CD14-positive monocyte (primary cell): ENCODE data around the gene CACNA2D2. TPM values are rescaled to one million over a fixed set of nuclear protein-coding genes. Genes with fewer than 3 reads are reported as not detected.

Experiments
- DNase-seq, 3 donors: peaks; one replicate each; pipeline ENCODE4 v3.0.0-alpha.2; 2011 to 2022
- H2AFZ ChIP-seq: 2 replicates; pipeline ENCODE4 v1.6.0; 2012; ENCODE audit warnings: mild to moderate bottlenecking, low read depth, low read length, inconsistent platforms; ENCODE audit not compliant: insufficient read depth, poor library complexity, severe bottlenecking
- H3K27ac ChIP-seq, 2 donors: 1 replicate in 1 of 2; 2 replicates in 1 of 2; pipeline ENCODE4 v1.5.1; 2012 to 2013; ENCODE audit warnings: low read length in 2 of 2, control low read depth in 1 of 2, inconsistent platforms in 1 of 2, low read depth in 1 of 2, mild to moderate bottlenecking in 1 of 2
- H3K27me3 ChIP-seq, 2 donors: one replicate each; pipeline versions ENCODE4 v1.6.0 to v1.6.1; 2011 to 2013; ENCODE audit warnings: low read length in 2 of 2; ENCODE audit not compliant: control insufficient read depth in 2 of 2, insufficient read depth in 2 of 2
- H3K36me3 ChIP-seq, 2 donors: replicated peaks in 1 of 2; 1 replicate in 1 of 2; 2 replicates in 1 of 2; pipeline versions ENCODE4 v1.5.1 to v1.6.1; 2012 to 2013; ENCODE audit warnings: low read length in 2 of 2, control low read depth in 1 of 2, inconsistent platforms in 1 of 2, mild to moderate bottlenecking in 1 of 2; ENCODE audit not compliant: insufficient read depth in 2 of 2, control insufficient read depth in 1 of 2
- H3K4me1 ChIP-seq, 2 donors: 1 replicate in 1 of 2; 2 replicates in 1 of 2; pipeline versions ENCODE4 v1.5.1 to v1.6.1; 2012 to 2013; ENCODE audit warnings: low read length in 2 of 2, control low read depth in 1 of 2, inconsistent platforms in 1 of 2, mild to moderate bottlenecking in 1 of 2, moderate library complexity in 1 of 2; ENCODE audit not compliant: insufficient read depth in 2 of 2, control insufficient read depth in 1 of 2
- H3K4me2 ChIP-seq: replicated peaks from 2 replicates; pipeline ENCODE3; 2012; ENCODE audit warnings: low read length, moderate library complexity, mild to moderate bottlenecking; ENCODE audit not compliant: poor library complexity, severe bottlenecking; ENCODE audit errors: extremely low read depth
- H3K4me3 ChIP-seq, 3 experiments: fragments of 200-600 bp in 1 of 3; sonication (generic) in 1 of 3; replicated peaks in 1 of 3; 1 replicate in 2 of 3; 2 replicates in 1 of 3; pipeline ENCODE4 v1.5.1; 2011 to 2013; ENCODE audit warnings: low read length in 3 of 3, mild to moderate bottlenecking in 3 of 3, control low read depth in 2 of 3, low read depth in 2 of 3, inconsistent platforms in 1 of 3, moderate library complexity in 1 of 3
- H3K79me2 ChIP-seq: 2 replicates; pipeline ENCODE4 v1.6.0; 2012; ENCODE audit warnings: mild to moderate bottlenecking, control low read depth, inconsistent platforms, low read length, moderate library complexity; ENCODE audit not compliant: insufficient read depth
- H3K9ac ChIP-seq: 2 replicates; pipeline ENCODE4 v1.6.0; 2017; ENCODE audit warnings: low read length, mild to moderate bottlenecking; ENCODE audit not compliant: insufficient read depth, poor library complexity, severe bottlenecking
- H3K9me3 ChIP-seq, 2 donors: replicated peaks in 1 of 2; 1 replicate in 1 of 2; 2 replicates in 1 of 2; pipeline versions ENCODE4 v1.5.1 to v1.6.1; 2012 to 2013; ENCODE audit warnings: low read length in 2 of 2, control low read depth in 1 of 2; ENCODE audit not compliant: control insufficient read depth in 1 of 2, insufficient read depth in 1 of 2
- H4K20me1 ChIP-seq: 2 replicates; pipeline ENCODE4 v1.6.0; 2012; ENCODE audit warnings: mild to moderate bottlenecking, low read length, control low read depth, moderate library complexity; ENCODE audit not compliant: insufficient read depth
- H3K27ac Mint-ChIP-seq, 7 donors: one replicate each; pipeline ENCODE4 v1.8.0; 2020; ENCODE audit warnings: mild to moderate bottlenecking in 7 of 7, mixed read lengths in 7 of 7, moderate library complexity in 6 of 7, inconsistent platforms in 2 of 7
- H3K27me3 Mint-ChIP-seq, 3 donors: one replicate each; pipeline ENCODE4 v1.8.0; 2021 to 2022; ENCODE audit warnings: low read depth in 3 of 3, mild to moderate bottlenecking in 3 of 3, mixed read lengths in 3 of 3, moderate library complexity in 3 of 3, inconsistent platforms in 1 of 3
- H3K36me3 Mint-ChIP-seq, 2 donors: one replicate each; pipeline ENCODE4 v1.8.0; 2020; ENCODE audit warnings: mixed read lengths in 2 of 2, inconsistent platforms in 1 of 2, mild to moderate bottlenecking in 1 of 2
- H3K4me1 Mint-ChIP-seq: one replicate; pipeline ENCODE4 v1.8.0; 2020; ENCODE audit warnings: mild to moderate bottlenecking, mixed read lengths
- H3K4me3 Mint-ChIP-seq, 2 donors: one replicate each; pipeline ENCODE4 v1.8.0; 2020; ENCODE audit warnings: mild to moderate bottlenecking in 2 of 2, mixed read lengths in 2 of 2, moderate library complexity in 1 of 2
- H3K9me3 Mint-ChIP-seq, 7 donors: one replicate each; pipeline ENCODE4 v1.8.0; 2020 to 2022; ENCODE audit warnings: mixed read lengths in 7 of 7, mild to moderate bottlenecking in 6 of 7, moderate library complexity in 6 of 7, inconsistent platforms in 2 of 7
- CTCF ChIP-seq: fragments of 200-600 bp; IDR thresholded peaks from one replicate; pipeline ENCODE4 v1.8.0; 2022; ENCODE audit warnings: antibody characterized with exemption, mild to moderate bottlenecking
- WGBS: methylation state at CpG from one replicate; pipeline ENCODE4 v1.1.5; 2013; ENCODE audit warnings: missing lambda C conversion rate; ENCODE audit not compliant: insufficient coverage; 5-methylcytosine and 5-hydroxymethylcytosine counted together
- intact Hi-C, 2 donors: fragments of 100-400 bp; cut with micrococcal nuclease; formaldehyde crosslinking; loops; one replicate each; pipeline versions ENCODE4 v1.15.0 to v1.15.1; 2023
- polyA plus RNA-seq, 3 donors: library from polyadenylated mRNA; depleted of rRNA in 1 of 3; unstranded in 2 of 3; stranded (reverse) in 1 of 3; fragments of 300-500 nt in 2 of 3; fragments of >200 nt in 1 of 3; fragmentation: Illumina TruSeq in 2 of 3; gene quantifications; 1 replicate in 2 of 3; 2 replicates in 1 of 3; pipeline ENCODE4 v1.2.3, GENCODE V29; 2012 to 2021

Gene CACNA2D2
- polyA plus RNA-seq, 3 donors = 0.09 to 0.16 TPM; not detected in 1

DNA sequence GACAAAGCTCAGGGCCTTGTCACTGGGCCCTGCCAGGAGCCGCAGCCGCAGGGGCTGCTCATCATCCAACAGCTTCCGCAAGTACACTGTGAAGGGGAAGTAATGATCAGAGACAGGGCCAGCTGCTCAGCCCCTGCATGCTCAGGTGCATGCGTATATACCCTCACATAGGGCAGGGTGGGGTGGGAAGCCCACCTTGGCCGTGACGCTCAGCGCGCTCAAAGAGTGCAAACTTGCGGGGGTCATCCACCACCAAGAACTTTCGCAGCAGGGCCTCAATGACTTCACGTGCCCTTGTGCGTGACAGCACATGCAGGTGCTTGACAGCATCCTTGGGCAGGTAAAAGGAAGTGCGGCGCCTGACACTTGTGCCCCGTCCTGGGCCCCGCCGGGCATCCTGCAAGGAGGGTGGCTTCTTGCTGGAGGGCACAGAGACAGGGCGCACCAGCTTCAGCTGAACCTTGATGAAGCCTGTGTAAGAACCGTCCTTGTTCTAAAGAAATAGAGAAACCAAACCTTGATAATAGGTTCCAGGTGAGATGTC is 172.0 kb downstream of the CACNA2D2 start:
- Mint-ChIP-seq H3K4me3 (no peak overlapping the region), H3K36me3 (peaks cover 47 to 76% of the 10 kb centered on the region in 2 donors), H3K27ac (no peak overlapping the region), H3K4me1 (peaks cover 44% of the 10 kb centered on the region), H3K27me3 (peaks cover 0 to 1% (median 0%) of the 10 kb centered on the region in 3 donors), H3K9me3 (no peaks in the 10 kb centered on the region)
- H3K27ac ChIP-seq = peak overlapping the region in 1 of 2 donors; percentile 11
- H3K27me3 ChIP-seq = no peaks in the 10 kb centered on the region
- TF ChIP-seq CTCF = no peak
- no peak overlapping the region for H2AFZ ChIP-seq
- H3K9me3 ChIP-seq = no peaks in the 10 kb centered on the region
- intact Hi-C loops = no loop called here
- H3K4me1 ChIP-seq = peaks cover 45 to 52% of the 10 kb centered on the region in 2 donors
- WGBS = 96% methylated on average over 12 of the region's 19 CpGs
- no peak overlapping the region for H3K9ac ChIP-seq
- peaks cover 88% of the 10 kb centered on the region for H4K20me1 ChIP-seq
- no peak overlapping the region for H3K4me2 ChIP-seq
- peaks cover 77% of the 10 kb centered on the region for H3K79me2 ChIP-seq
- no peak overlapping the region for H3K4me3 ChIP-seq
- no peak for DNase-seq
- peaks cover 45 to 69% of the 10 kb centered on the region in 2 donors for H3K36me3 ChIP-seq

GRCh38 chr3:50330330-50330729 is 173.1 kb downstream of the CACNA2D2 start:
- no peak overlapping the region for H2AFZ ChIP-seq
- no peak overlapping the region for H3K9ac ChIP-seq
- H3K27ac ChIP-seq = peak overlapping the region in 1 of 2 donors; percentile 39
- peaks cover 45% of the 10 kb centered on the region for H3K4me1 Mint-ChIP-seq
- no peak overlapping the region for H3K4me3 ChIP-seq
- H3K4me1 ChIP-seq = peaks cover 46 to 50% of the 10 kb centered on the region in 2 donors
- intact Hi-C loops = no loop called here
- H3K27me3 Mint-ChIP-seq = peaks cover 0 to 1% (median 0%) of the 10 kb centered on the region in 3 donors
- peaks cover 44 to 72% of the 10 kb centered on the region in 2 donors for H3K36me3 Mint-ChIP-seq
- peak overlapping the region in 2 of 7 donors; percentile 25 to 70 for H3K27ac Mint-ChIP-seq
- 97% methylated on average over 5 of the region's 10 CpGs for WGBS
- DNase-seq = no peak
- TF ChIP-seq CTCF = no peak
- no peak overlapping the region for H3K4me3 Mint-ChIP-seq
- no peaks in the 10 kb centered on the region for H3K9me3 ChIP-seq
- H3K9me3 Mint-ChIP-seq = no peaks in the 10 kb centered on the region
- H3K4me2 ChIP-seq = no peak overlapping the region
- peaks cover 77% of the 10 kb centered on the region for H4K20me1 ChIP-seq
- H3K79me2 ChIP-seq = peaks cover 74% of the 10 kb centered on the region
- peaks cover 38 to 64% of the 10 kb centered on the region in 2 donors for H3K36me3 ChIP-seq
- no peaks in the 10 kb centered on the region for H3K27me3 ChIP-seq
